SIG-M5 treated with dmso at 0.1 percent for 504 hours (cell line): ENCODE results near the gene CES3.

Experiments used
- DNase-seq: peaks from one replicate; lab custom pipeline; 2025; ENCODE audit not compliant: unreplicated experiment; lab: John Stamatoyannopoulos, UW

The CES3 gene

DNA sequence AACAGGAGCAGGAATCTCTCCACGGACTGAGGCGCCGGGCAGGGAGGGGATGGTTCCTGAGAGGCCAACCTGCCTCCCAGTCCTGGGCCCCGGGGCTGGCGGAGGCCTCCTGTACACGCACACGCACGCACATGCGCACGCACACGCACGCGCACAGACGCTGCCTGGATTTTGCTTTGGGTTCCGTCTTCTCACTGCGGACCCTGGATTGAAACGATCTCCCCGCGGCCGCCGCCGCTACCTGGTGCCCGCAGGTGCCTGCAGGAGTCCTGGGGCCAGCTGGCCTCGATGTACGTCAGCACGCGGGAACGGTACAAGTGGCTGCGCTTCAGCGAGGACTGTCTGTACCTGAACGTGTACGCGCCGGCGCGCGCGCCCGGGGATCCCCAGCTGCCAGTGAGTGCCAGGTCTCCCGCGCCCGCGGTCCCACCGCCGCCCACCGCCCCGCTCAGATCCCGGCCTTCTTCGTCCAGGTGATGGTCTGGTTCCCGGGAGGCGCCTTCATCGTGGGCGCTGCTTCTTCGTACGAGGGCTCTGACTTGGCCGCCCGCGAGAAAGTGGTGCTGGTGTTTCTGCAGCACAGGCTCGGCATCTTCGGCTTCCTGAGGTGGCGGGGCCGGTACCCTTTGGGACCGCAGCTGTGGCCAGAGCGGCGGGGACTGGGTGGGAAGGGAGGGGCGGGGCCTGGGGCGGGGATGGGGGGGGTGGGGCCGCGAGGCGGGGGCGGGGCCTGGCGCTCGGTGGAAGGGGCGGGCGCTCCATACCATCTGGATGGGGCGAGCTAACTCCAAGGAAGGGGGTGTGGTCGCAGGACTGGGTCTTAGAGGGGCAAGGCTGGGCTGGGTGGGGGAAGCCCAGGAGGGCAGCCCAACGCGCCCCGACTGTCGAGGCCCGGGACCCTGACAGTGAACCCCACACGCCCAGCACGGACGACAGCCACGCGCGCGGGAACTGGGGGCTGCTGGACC lies 39.6 kb downstream of the CES3 start:
- DNase-seq, result no peak

DNA sequence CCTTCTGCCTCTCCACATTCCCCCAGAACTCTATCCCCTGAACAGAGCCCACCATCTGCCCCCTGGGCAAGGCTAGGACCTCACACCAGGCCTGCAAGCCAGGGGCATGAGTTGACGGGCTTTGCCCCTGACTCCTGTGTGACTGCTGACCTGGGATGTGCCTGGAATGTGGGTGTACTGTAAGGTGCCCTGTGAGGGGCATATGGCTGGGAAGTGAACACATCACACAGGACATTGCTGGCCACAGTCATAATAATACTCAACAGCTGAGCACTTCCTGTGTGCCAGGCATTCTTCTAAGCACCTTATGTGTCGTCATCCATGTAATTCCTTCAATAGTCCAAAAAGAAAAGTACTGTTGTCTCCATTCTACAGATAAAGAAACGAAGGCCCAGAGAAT lies 40.7 kb downstream of the CES3 start:
- DNase-seq, result no peak

DNA sequence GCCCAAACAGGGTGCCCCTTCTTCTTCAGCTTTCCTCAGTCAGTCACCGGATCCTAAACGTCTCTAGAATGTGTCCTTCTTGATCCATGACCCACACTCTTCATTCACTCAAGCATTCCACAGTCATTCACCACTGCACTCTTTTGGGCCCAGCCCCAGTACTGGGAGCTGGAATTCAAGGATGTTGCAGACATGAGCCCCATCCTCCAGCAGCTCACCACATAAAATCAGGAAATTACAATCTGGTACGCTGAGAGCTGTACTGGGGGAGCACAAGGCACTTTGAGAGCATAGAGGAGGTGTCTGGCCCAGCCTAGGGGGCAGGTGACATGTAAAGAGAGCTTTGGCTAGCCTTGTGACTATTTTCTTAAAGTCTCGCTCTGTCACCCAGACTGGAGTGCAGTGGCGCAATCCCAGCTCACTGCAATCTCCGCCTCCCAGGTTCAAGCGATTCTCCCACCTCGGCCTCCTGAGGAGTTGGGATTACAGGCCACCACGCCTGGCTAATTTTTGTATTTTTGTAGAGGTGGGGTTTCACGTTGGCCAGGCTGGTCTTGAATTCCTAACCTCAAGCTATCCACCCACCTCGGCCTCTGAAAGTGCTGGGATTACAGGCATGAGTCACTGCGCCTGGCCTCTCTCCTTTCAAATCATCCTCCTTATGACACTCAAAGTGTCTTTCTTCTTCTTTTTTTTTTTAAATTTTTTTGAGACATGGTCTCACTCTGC lies 46.0 kb downstream of the CES3 start:
- no peak for DNase-seq

DNA sequence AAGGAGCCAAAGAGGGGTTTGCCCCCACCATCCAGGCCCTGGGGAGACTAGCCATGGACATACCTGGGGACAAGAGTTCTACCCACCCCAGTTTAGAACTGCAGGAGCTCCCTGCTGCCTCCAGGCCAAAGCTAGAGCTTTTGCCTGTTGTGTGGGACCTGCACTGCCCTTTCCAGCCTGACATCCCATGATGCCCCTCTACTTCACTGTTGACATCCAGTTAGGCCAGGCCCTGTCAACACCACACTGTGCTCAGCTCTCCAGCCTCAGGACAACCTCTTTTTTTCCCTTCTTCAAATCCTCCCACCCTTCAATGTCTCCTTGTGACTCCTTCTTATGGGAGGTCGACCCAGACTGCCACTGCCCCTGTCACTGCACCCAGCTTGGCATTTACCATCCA lies 48.1 kb downstream of the CES3 start:
- no peak for DNase-seq

DNA sequence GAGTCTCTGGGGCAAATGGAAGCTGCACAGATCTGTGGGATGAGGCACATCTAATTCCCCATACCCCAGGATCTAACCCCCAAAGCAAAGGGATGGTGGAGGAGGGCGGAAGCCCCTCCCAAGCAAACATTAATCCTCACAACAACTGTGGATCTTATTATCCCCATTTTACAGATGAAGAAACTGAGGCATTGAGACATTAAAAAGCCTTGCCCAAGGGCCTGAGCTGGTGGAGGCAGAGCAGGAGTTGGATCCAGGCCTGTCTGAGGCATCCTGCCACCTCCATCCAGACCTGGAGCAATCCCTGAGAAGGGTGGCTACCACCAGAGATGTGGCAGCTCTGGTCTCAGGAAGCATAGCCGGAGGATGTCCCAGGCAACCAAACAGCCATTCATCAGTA lies 50.2 kb downstream of the CES3 start:
- DNase-seq, result no peak

DNA sequence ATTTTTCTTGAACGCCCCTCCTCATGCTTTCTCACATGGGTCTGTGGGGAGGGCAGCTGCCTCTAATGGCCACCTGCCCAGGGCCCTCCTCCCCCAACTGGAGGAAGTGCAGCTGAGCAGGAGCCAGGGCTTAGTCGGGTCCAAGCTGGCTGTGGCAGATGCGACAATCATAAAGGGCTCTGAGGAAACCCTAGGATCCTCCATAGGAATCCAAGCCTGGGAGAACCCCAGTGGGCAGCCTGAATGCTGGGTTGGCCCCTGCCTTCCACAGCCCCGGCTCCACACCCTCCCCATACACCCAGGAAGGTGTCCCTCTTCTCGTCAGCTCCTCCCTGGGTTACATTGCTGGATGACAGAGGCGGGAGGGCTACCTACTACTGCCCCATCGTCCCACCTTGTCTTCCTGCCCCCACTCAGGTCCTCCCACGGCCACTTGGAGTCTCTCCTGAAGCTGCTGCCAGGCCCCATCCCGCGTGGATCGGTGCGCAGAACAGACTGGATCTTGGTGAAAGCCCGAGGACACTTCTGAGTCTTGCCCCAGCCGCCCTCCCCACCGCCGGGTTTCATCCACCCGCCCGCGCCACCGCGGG lies 52.3 kb downstream of the CES3 start:
- DNase-seq, result no peak

DNA sequence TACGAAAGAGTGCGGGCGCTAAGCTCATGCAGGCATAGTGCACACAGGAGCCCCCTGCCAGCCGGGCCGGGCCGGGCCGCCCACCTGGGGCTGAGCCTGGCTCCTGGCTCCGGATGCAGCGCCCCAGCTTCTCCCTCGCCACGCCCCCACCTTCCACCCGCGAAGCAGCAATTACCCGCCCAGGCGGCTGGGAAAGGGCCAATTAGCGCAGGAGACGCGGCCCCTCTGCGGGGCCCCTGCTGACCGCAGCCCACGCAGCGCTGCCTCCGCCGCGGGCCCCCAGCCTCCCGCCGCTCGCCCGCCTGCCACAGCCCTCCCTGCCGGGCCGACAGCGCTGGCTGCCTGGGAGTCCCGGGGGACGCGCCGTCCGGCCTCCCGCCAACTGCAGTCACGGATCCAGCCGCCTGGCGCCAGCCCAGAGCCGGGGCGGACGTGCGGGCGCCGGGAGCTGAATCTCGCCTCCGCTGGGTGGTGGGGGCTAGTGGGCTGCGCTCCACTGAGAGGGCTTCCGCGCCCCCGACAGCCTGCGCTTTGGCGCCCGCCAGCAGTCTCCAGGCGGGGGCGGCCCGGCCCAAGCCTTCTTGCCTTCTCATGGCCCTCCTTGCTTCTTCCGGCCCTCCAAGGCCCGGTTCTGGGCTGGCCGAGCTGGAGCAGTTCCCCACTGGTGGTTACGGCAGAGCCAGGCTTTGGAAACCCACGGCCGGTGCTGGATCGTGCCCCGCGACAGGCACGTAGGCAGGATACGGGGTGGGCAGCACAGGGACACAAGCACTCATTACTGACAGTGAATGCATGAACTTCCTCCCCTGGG lies 53.0 kb downstream of the CES3 start:
- no peak for DNase-seq

DNA sequence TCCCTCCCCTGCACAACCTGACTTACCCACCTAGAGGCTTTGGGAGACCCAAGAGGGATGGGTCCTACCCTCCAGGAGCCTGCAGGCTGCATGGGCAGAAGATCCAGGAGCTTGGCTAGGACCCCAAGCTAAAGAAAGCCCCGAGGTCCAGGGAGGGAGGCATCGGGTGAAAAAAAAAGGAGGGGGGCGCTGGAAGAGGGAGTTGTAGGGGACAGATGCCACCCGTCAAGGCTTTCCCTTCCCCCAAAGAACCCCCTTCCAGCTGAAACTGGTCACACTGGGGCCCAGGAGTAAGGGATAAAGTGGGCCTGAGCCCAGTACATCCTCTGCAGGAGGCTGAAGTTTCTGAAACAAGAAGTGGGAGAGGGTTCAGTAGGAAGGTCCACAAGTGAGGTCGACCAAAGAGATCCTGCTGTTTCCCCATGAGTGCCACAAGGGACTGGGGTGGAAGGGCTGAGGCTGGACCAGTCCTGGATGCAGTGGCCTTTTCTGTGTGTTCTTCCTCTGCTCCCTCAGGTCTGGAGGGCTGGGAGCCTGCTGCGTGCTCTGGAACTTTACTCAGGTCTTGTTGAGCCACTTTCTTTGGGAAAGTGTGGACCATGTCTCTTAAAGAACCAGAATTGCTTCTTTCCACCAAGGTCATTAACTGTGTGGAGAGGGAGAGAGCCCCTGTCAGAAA lies 53.7 kb downstream of the CES3 start:
- no peak for DNase-seq

DNA sequence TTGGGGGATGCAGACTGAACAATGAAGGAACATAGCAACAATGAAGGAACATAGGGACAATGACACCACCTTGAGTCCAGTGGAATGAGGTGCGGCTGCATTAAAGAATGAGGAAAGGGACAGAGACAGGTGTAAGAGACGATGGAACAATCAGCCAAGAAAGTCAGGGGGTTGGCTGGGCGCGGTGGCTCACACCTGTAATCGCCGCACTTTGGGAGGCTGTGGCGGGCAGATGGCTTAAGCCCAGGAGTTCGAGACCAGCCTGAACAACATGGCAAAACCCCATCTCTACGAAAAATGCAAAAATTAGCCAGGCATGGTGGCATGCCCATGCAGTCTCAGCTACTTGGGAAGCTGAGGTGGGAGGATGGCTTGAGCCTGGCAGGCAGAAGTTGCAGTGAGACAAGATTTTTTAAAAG lies 54.3 kb downstream of the CES3 start:
- DNase-seq, result no peak

DNA sequence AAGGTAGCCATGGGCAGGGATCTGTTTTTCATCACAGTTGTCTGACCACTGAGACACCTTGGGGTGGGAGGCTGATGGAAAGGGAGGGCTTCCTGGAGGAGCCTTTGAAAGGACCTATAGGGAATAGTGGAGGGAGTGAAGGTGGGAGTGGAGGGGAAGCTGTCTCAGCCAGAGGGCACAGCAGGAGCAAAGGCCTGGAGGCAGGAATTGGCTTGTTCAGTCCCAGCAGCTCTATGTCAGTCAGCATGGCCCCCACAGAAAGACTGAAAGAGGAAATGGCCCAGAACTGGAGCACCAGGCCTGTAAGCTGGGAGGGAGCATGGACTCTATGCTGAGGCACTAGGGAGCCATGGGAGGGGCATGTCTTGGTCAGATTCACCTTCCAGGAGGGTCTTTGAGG lies 55.1 kb downstream of the CES3 start:
- no peak for DNase-seq

DNA sequence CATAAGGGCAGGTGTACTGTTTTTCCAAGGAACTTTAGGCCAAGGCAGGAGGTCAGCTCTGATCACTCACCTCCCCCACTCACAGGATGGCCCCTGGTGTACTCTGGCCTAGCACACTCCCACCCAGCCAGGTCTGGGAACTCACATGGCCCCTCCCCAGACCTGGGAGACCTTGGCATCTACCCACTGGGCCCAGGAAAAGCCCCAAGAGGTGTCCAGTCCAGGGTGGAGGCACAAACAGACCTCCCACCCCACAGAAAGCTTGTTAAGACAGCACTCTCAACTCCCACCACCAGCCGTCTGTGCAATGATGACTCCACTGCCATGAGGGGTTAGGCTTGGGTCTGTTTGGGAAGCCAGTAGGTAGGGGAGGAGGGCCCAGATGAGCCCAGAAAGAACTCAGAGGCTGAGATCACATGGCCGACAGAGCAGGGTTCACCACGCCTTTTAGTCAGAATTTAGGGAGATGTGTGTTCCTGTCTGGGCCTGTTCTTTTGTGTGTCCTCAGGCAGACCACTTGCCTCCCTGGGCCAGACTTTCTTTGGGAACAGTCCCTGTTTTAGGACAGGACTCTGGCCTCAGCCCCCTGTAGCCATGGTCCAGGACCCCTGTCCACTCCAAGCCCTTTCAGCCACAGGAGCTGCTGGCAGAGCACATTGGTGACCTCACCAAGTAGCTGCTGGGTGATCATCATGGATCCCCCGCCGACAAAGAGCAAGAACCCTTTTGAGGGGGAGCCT lies 55.8 kb downstream of the CES3 start:
- DNase-seq, result no peak

DNA sequence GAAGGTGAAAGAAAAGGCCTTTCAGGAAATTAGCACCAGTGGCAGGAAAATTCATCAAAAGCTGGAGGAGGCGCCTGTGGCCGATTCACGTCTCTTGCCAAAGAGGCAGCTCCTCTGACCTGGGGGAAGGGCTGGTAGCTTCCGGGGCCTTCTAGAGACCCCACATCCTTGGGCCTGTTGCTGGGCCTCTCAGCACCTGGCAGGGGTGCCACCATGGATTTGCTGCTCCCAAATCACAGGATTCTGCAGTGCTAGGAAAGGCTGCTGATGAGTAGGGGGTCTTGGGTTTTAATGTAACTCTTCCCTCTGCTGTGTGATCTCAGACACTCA lies 56.3 kb downstream of the CES3 start:
- no peak for DNase-seq

DNA sequence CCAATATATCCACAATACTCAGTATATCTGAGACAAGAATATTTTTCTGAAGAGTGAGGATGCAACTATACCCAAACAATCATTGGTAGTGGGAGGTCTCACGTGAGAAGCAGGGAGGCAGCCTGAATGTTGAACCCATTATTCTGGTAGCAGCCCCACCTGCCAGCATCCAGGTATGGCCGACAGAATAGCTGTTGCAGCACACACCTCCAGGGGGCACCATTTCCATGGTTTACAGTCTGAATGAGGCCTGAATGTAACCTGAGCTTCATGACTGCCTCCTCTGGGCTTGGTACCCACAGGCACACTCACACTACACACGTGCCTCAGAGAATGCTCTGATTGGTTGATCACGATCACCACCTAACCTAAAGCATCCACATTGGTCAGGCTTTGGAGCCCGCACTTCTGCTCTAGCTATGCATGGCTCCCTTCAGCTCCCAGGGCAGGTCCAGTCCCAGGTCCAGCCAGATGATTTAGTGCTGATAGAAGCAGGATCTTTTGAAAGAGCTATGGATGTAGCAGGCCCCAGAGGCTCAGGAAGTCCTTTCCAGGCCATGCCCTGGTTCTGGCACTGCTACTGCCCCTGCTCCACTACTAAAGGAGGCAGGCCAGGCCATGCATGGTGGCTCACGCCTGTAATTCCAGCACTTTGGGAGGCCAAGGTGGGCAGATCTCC lies 56.9 kb downstream of the CES3 start:
- peak; percentile 41 for DNase-seq

DNA sequence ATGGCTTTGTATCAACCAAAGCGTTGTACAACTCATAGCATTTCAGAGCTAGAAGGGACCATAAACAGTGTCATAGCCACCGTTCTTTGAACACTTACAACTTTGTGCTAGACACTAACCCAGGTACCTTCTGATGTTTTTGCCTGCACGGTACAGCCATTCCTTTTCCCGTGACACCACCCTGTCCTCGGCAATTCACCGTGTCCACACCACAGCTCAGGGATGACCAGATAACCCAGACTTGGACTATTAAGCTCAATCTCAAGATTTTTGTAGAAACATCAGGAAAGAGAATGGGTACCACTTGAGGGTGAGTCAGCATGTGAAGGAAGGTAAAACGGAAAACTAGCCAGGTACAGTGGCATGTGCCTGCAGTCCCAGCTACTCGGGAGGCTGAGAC lies 58.1 kb downstream of the CES3 start:
- DNase-seq, result no peak

DNA sequence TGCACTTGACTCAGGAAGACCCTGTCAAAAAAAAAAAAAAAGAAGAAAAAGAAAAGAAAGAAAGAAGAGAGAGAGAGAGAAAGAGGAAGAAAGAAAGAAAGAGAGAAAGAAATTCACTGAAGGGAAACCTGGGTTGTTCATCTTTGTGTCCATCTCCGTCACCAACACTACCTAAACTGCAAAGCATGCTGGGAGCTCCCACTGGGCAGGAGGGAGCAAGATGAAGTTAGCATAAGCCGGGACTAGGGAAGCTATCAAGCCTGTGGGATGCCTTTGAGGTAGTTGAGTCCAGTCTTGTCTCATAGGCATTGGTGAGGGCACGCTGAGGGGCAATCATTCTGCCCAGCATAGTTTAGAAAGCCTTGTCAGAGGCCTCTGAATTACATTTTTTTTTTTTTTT lies 60.3 kb downstream of the CES3 start:
- DNase-seq, result no peak

DNA sequence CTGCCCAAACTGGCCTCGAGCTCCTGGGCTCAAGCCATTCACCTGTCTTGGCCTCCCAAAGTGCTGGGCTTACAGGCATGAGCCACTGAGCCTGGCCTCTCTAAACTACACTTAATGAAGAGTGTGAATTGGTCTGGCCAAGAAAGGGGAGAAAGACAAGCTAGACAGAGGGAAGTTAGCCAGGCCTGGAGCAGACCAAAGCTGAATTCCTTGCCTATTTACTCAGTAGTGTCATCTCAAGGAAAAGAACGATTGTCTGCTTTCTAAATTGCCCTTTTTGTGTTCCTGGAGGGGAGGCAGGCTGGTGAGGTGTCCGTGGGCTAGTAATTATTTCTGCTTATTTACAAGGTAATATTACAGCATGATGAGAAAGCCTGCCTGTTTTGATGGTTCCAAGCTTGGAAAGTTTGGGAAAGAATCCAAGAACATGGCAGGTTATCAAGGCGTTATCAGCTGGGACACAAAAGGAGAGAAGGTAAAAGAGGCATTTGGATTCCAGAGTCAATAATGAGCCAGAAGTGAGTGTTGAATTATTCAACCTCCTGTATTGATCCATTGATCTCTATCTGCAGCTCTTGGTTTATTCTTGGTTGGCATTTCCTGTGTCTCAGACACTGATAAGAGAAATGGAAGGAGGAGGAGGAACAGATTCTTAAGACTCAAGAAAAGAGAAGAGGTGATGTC lies 61.6 kb downstream of the CES3 start:
- no peak for DNase-seq

DNA sequence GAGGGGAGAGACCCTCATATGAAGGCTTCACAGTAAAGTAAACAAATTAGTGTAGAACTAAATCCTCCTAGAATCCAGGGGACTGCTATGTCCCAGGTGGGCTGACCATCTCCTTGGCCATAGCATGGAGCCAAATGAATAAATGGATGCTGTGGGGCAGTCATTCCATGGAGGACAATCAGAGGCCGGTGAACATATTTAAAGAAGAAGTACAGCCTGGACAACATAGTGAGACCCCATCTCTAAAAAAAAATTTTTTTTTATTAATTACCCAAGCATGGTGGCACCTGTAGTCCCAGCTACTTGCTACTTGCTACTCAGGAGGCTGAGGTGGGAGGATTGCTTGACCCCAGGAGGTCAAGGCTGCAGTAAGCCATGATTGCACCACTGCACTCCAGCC lies 62.6 kb downstream of the CES3 start:
- DNase-seq, result no peak
